ENCODE results near the gene SMPD2. TPM values are rescaled to one million over a fixed set of nuclear protein-coding genes. Genes with fewer than 3 reads are reported as not detected.

Gene SMPD2
- polyA plus RNA-seq, 1 donor = 13.0 TPM

- no peak for DNase-seq
- WGBS (ENCODE audit: insufficient coverage, low lambda C conversion rate) = no CpG with 5 or more reads among the region's 15 CpGs
- no peak overlapping the region for H3K27ac ChIP-seq (ENCODE audit: low read length)
Observed at GRCh38 chr6:109446072-109446471, 5.5 kb downstream of the SMPD2 start.

DNA sequence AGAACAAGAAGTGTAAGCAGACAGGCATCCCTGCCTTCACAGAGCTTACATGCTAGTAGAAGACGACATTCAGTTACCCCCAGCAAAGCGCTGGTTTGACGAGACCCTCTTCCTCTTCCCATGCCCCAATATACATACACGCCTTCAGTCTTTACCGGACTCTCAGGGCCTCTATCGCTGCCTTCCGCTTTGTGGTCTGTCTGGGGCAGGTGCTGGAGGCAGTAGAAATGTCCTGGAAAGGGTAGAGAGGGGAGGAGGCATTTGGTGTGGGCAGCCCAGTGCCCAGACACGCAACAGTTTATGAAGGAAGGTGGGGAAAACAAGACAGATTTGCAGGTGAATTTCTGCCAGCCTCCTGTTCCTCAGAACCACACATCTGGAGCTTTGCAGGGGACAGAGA, 6.0 kb downstream of the SMPD2 start:
- H3K27ac ChIP-seq (ENCODE audit: low read length) = no peak overlapping the region
- WGBS (ENCODE audit: insufficient coverage, low lambda C conversion rate) = no CpG with 5 or more reads among the region's 8 CpGs
- peaks cover 86% of the 10 kb centered on the region for H3K36me3 ChIP-seq (ENCODE audit: control insufficient read depth, insufficient read depth, low read length)
- DNase-seq = no peak
- H3K4me1 ChIP-seq (ENCODE audit: control insufficient read depth, insufficient read depth, low read length) = peaks cover 7% of the 10 kb centered on the region
- H3K4me3 ChIP-seq (ENCODE audit: low read length) = no peak overlapping the region
- no peaks in the 10 kb centered on the region for H3K27me3 ChIP-seq (ENCODE audit: control insufficient read depth, insufficient read depth, low read length)
- H3K9me3 ChIP-seq (ENCODE audit: control insufficient read depth, low read depth, low read length) = no peaks in the 10 kb centered on the region

More at GRCh38 chr6:109446072-109446471, 5.5 kb downstream of the SMPD2 start:
- Histone ChIP-seq H3K9me3 (ENCODE audit: control insufficient read depth, low read depth, low read length) (no peaks in the 10 kb centered on the region), H3K36me3 (ENCODE audit: control insufficient read depth, insufficient read depth, low read length) (peaks cover 83% of the 10 kb centered on the region), H3K4me1 (ENCODE audit: control insufficient read depth, insufficient read depth, low read length) (peaks cover 7% of the 10 kb centered on the region), H3K4me3 (ENCODE audit: low read length) (no peak overlapping the region), H3K27me3 (ENCODE audit: control insufficient read depth, insufficient read depth, low read length) (no peaks in the 10 kb centered on the region)

DNA sequence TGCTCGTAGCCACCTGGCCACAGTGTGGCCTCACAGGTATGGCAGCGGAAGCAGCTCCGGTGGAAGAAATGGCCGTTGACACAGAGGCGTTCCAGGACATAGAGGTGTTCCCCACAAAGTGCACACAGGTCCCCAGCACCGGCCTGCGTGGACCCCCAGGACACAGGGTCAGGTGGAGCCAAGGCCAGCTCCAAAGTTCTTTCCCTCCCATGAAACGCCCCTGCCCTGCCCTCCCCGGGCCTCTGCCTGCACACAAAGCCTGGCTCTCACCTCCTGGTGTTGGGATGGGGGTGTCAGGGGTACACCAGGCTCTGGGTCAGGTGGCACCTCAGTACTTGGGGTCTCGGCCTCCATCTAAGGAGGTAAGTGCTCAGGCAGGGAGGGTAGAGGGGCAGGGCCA, 6.6 kb downstream of the SMPD2 start:
- no peaks in the 10 kb centered on the region for H3K27me3 ChIP-seq (ENCODE audit: control insufficient read depth, insufficient read depth, low read length)
- H3K27ac ChIP-seq (ENCODE audit: low read length) = no peak overlapping the region
- peaks cover 4% of the 10 kb centered on the region for H3K4me1 ChIP-seq (ENCODE audit: control insufficient read depth, insufficient read depth, low read length)
- no CpG with 5 or more reads among the region's 10 CpGs for WGBS (ENCODE audit: insufficient coverage, low lambda C conversion rate)
- peaks cover 92% of the 10 kb centered on the region for H3K36me3 ChIP-seq (ENCODE audit: control insufficient read depth, insufficient read depth, low read length)
- no peaks in the 10 kb centered on the region for H3K9me3 ChIP-seq (ENCODE audit: control insufficient read depth, low read depth, low read length)
- DNase-seq = no peak
- no peak overlapping the region for H3K4me3 ChIP-seq (ENCODE audit: low read length)

DNA sequence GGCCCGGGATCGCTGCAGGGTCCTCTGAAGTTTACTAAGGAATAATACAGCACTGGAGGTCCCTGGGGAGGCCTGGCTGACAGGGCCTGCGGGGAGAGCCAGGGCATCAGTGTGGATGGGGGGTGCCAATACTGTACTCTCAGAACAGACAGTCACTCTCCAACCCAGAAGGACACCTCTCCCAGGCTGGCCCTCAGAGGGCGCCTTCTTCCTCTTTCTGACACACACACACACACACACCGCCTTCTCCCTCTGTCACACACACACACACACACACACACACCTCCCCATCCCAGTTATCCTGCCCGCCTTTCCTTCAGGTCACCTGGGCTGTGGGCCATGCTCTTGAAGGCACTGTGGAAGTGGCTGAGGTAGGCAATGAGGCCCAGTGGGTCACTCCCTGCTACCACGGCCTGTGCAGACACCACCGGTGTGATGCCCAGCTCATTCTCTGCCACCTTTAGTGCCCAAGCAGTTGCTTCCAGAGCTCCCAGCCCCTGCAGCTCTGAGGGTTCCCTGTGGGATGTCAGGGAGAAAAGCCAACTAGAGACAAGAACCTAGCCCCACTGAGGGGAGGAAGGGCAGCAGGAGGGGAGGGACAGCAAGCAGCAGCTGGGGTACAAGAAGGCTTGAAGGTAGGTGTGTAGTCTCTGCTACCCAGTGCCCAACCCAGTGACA, 7.5 kb downstream of the SMPD2 start:
- no CpG with 5 or more reads among the region's 8 CpGs for WGBS (ENCODE audit: insufficient coverage, low lambda C conversion rate)
- DNase-seq = no peak
- Histone ChIP-seq H3K4me1 (ENCODE audit: control insufficient read depth, insufficient read depth, low read length) (no peaks in the 10 kb centered on the region), H3K9me3 (ENCODE audit: control insufficient read depth, low read depth, low read length) (no peaks in the 10 kb centered on the region), H3K27ac (ENCODE audit: low read length) (no peak overlapping the region), H3K27me3 (ENCODE audit: control insufficient read depth, insufficient read depth, low read length) (no peaks in the 10 kb centered on the region), H3K4me3 (ENCODE audit: low read length) (no peak overlapping the region), H3K36me3 (ENCODE audit: control insufficient read depth, insufficient read depth, low read length) (peaks cover 93% of the 10 kb centered on the region)

GRCh38 chr6:109448615-109449014, 8.1 kb downstream of the SMPD2 start:
- peaks cover 93% of the 10 kb centered on the region for H3K36me3 ChIP-seq (ENCODE audit: control insufficient read depth, insufficient read depth, low read length)
- no CpG with 5 or more reads among the region's 7 CpGs for WGBS (ENCODE audit: insufficient coverage, low lambda C conversion rate)

DNA sequence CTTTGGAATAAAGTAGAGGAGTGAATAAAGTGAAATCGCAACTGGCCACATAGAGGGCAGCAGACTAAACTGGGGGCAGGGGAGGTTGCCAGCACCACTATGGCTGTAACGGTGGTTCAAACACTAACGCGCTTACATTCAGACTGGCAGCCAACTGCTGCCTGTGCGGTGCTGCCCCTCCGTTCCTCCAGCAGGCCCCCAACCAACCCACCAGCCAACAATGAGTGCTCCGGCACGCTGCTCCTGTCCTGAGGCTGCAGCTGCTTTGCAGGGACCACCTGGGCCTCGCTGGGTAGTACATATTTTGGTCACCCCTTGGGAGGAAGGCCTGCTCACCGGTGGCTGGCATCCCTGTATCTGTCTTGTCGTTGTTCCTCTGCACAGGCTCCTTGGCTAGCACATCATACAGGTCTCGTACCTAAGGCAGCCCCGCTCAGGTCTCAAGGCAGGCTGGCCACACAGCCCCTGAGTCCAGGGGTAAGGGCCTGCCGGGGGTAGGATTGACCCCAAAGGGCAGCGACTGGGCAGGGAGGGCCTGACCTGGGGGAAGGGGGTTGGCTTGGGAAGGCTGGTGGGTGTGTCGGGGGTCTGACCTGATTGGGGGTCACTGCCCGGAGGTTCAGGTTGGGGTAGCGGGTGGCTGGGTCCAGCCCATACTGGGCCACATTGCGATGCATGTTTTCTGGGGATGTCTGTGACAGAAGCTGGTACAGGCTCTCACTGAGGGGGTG, 8.7 kb downstream of the SMPD2 start:
- no CpG with 5 or more reads among the region's 19 CpGs for WGBS (ENCODE audit: insufficient coverage, low lambda C conversion rate)
- H3K4me3 ChIP-seq (ENCODE audit: low read length) = no peak overlapping the region
- no peak for DNase-seq
- H3K9me3 ChIP-seq (ENCODE audit: control insufficient read depth, low read depth, low read length) = peaks cover 3% of the 10 kb centered on the region
- H3K27me3 ChIP-seq (ENCODE audit: control insufficient read depth, insufficient read depth, low read length) = no peaks in the 10 kb centered on the region
- H3K27ac ChIP-seq (ENCODE audit: low read length) = no peak overlapping the region
- peaks cover 91% of the 10 kb centered on the region for H3K36me3 ChIP-seq (ENCODE audit: control insufficient read depth, insufficient read depth, low read length)
- H3K4me1 ChIP-seq (ENCODE audit: control insufficient read depth, insufficient read depth, low read length) = peaks cover 9% of the 10 kb centered on the region

More at GRCh38 chr6:109448615-109449014, 8.1 kb downstream of the SMPD2 start:
- Histone ChIP-seq H3K4me1 (ENCODE audit: control insufficient read depth, insufficient read depth, low read length) (peaks cover 3% of the 10 kb centered on the region), H3K4me3 (ENCODE audit: low read length) (no peak overlapping the region), H3K27ac (ENCODE audit: low read length) (no peak overlapping the region), H3K9me3 (ENCODE audit: control insufficient read depth, low read depth, low read length) (peaks cover 2% of the 10 kb centered on the region), H3K27me3 (ENCODE audit: control insufficient read depth, insufficient read depth, low read length) (no peaks in the 10 kb centered on the region)
- no peak for DNase-seq

- Histone ChIP-seq H3K36me3 (ENCODE audit: control insufficient read depth, insufficient read depth, low read length) (peaks cover 83% of the 10 kb centered on the region), H3K4me1 (ENCODE audit: control insufficient read depth, insufficient read depth, low read length) (peaks cover 12% of the 10 kb centered on the region), H3K4me3 (ENCODE audit: low read length) (no peak overlapping the region), H3K27me3 (ENCODE audit: control insufficient read depth, insufficient read depth, low read length) (no peaks in the 10 kb centered on the region), H3K9me3 (ENCODE audit: control insufficient read depth, low read depth, low read length) (peaks cover 3% of the 10 kb centered on the region), H3K27ac (ENCODE audit: low read length) (no peak overlapping the region)
- DNase-seq = no peak
- no CpG with 5 or more reads among the region's 16 CpGs for WGBS (ENCODE audit: insufficient coverage, low lambda C conversion rate)
Observed at GRCh38 chr6:109449795-109450673, 9.5 kb downstream of the SMPD2 start.

GRCh38 chr6:109450801-109451200, 10.3 kb downstream of the SMPD2 start:
- H3K4me3 ChIP-seq (ENCODE audit: low read length) = no peak overlapping the region
- H3K36me3 ChIP-seq (ENCODE audit: control insufficient read depth, insufficient read depth, low read length) = peaks cover 75% of the 10 kb centered on the region
- H3K27ac ChIP-seq (ENCODE audit: low read length) = no peak overlapping the region
- peaks cover 12% of the 10 kb centered on the region for H3K4me1 ChIP-seq (ENCODE audit: control insufficient read depth, insufficient read depth, low read length)
- peaks cover 3% of the 10 kb centered on the region for H3K9me3 ChIP-seq (ENCODE audit: control insufficient read depth, low read depth, low read length)
- H3K27me3 ChIP-seq (ENCODE audit: control insufficient read depth, insufficient read depth, low read length) = no peaks in the 10 kb centered on the region
- WGBS (ENCODE audit: insufficient coverage, low lambda C conversion rate) = no CpG with 5 or more reads among the region's 3 CpGs
- no peak for DNase-seq

GRCh38 chr6:109451376-109451775, 10.9 kb downstream of the SMPD2 start:
- no peak overlapping the region for H3K27ac ChIP-seq (ENCODE audit: low read length)
- H3K36me3 ChIP-seq (ENCODE audit: control insufficient read depth, insufficient read depth, low read length) = peaks cover 69% of the 10 kb centered on the region
- H3K27me3 ChIP-seq (ENCODE audit: control insufficient read depth, insufficient read depth, low read length) = no peaks in the 10 kb centered on the region
- H3K4me3 ChIP-seq (ENCODE audit: low read length) = no peak overlapping the region
- H3K9me3 ChIP-seq (ENCODE audit: control insufficient read depth, low read depth, low read length) = peaks cover 3% of the 10 kb centered on the region
- H3K4me1 ChIP-seq (ENCODE audit: control insufficient read depth, insufficient read depth, low read length) = peaks cover 12% of the 10 kb centered on the region
- WGBS (ENCODE audit: insufficient coverage, low lambda C conversion rate) = no CpG with 5 or more reads among the region's 7 CpGs
- DNase-seq = no peak

GRCh38 chr6:109452181-109452580, 11.7 kb downstream of the SMPD2 start:
- Histone ChIP-seq H3K4me3 (ENCODE audit: low read length) (no peak overlapping the region), H3K27me3 (ENCODE audit: control insufficient read depth, insufficient read depth, low read length) (no peaks in the 10 kb centered on the region), H3K9me3 (ENCODE audit: control insufficient read depth, low read depth, low read length) (peaks cover 3% of the 10 kb centered on the region), H3K27ac (ENCODE audit: low read length) (no peak overlapping the region), H3K4me1 (ENCODE audit: control insufficient read depth, insufficient read depth, low read length) (peaks cover 18% of the 10 kb centered on the region), H3K36me3 (ENCODE audit: control insufficient read depth, insufficient read depth, low read length) (peaks cover 61% of the 10 kb centered on the region)
- DNase-seq = no peak
- no CpG with 5 or more reads among the region's 9 CpGs for WGBS (ENCODE audit: insufficient coverage, low lambda C conversion rate)

Data from large intestine (tissue), 3 donors.